Testis (tissue), 2 donors: ENCODE data around the gene CD300LD.

Source experiments
- POLR2A ChIP-seq: fragments of 450-650 bp; IDR thresholded peaks from one replicate; pipeline ENCODE4 v1.6.1; 2017; ENCODE audit warnings: antibody characterized with exemption, mild to moderate bottlenecking, moderate library complexity
- TF ChIP-seq, protein P1 (sequence below), 3 experiments: fragments of 450-650 bp in 2 of 3; fragments of 200-600 bp in 1 of 3; sonication (generic) in 1 of 3; IDR thresholded peaks; one replicate each; pipeline ENCODE4 v1.5.1; 2016 to 2019; ENCODE audit warnings: antibody characterized with exemption in 3 of 3, mild to moderate bottlenecking in 2 of 3, moderate library complexity in 1 of 3

GRCh38 chr17:74584292-74585060 lies 7.6 kb downstream of the CD300LD start:
- TF ChIP-seq, protein P1, sequence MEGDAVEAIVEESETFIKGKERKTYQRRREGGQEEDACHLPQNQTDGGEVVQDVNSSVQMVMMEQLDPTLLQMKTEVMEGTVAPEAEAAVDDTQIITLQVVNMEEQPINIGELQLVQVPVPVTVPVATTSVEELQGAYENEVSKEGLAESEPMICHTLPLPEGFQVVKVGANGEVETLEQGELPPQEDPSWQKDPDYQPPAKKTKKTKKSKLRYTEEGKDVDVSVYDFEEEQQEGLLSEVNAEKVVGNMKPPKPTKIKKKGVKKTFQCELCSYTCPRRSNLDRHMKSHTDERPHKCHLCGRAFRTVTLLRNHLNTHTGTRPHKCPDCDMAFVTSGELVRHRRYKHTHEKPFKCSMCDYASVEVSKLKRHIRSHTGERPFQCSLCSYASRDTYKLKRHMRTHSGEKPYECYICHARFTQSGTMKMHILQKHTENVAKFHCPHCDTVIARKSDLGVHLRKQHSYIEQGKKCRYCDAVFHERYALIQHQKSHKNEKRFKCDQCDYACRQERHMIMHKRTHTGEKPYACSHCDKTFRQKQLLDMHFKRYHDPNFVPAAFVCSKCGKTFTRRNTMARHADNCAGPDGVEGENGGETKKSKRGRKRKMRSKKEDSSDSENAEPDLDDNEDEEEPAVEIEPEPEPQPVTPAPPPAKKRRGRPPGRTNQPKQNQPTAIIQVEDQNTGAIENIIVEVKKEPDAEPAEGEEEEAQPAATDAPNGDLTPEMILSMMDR (IDR thresholded peaks at IDR 0.05), result no peak
- TF ChIP-seq POLR2A, result no peak
